GM19035 (cell line): ENCODE data around the gene MAGI2.
A peak's percentile ranks its signal among the peaks of the same experiment; 100 is the strongest.

Experiments used
- ATAC-seq: cut with Tn5 transposase; IDR thresholded peaks from one replicate; pipeline ENCODE4 v1.9.1; 2021; ENCODE audit not compliant: unreplicated experiment

The MAGI2 gene

DNA sequence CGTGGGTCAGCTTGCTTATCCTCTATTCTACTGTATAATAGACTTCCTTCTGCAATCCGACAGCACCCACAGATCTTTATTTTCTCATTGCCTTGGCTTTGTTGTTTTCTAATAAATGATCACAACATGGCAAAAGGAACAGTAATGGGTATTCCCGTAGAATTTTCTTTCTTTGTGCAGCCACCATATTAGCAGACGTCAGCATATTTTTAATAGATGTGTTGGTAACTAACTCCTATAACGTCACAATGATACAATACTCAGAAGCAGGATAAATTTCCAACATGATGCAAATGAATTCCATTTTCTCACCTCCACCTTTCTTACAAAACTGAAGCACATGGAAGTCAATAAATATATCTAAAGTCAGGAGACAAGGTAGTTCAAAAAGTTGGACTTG lies 617.6 kb downstream of the MAGI2 start:
- ATAC-seq: no peak

DNA sequence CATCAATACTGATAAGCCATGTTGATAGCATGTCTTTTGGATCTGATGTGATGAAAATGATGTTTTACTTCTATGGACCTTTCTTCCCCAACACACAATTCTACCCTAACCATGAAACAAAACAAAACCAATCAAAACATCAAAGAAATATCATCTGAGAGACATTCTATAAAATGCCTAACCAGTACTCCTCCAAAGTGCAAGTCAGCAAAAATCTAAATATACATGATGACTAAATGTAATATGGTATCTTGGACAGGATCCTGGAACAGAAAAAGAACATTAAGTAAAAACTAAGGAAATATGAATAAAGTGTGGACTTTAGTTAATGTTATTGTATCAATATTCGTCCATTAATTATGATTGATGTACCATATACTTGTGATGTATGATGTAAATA lies 625.1 kb downstream of the MAGI2 start:
- ATAC-seq: no peak

DNA sequence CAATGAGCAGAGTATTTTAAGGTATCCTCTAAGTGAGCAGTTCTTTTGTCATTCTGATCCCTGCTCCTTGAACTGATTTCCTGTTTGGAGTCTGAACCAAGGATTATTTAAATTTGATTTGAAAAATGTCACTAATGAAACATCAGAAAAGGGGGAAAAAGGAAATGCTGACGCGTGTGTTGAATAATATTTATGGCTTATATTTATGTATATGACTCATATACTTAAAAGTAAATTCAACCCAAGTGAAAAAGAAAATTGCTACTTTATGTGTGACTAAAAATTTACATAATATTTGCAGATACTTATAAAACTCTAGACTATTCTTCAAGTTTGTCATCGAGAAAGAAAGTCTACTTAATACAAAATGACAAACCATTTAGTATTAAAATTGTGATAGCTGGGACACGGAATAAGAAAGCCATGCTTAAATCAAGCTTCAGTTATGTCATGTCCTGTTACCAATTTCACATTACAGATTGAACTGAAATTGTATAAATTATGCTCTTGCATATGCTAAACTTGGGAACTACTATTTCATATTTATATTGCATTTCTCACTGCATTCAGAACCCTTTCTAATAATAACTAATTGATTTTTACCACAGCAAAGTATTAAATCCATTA lies 649.9 kb downstream of the MAGI2 start:
- no peak for ATAC-seq

DNA sequence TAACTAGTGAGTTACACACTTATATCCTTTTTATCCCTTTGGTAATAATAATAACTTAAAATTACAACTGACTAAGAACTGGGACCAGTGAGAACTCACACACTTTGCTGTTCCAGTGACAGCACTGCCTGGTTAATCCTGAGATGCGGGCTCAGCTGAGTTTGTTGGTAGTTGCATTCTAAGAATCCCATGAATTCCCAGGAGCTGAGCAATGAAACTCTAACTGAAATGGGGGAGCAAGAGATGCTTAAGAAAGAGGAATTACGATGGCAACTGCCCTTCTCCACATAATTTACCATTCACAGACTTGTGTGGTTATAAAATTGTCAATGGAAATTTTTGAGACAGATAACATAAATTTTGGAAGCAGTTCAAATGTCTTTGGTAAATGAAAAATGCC lies 659.4 kb downstream of the MAGI2 start:
- no peak for ATAC-seq

DNA sequence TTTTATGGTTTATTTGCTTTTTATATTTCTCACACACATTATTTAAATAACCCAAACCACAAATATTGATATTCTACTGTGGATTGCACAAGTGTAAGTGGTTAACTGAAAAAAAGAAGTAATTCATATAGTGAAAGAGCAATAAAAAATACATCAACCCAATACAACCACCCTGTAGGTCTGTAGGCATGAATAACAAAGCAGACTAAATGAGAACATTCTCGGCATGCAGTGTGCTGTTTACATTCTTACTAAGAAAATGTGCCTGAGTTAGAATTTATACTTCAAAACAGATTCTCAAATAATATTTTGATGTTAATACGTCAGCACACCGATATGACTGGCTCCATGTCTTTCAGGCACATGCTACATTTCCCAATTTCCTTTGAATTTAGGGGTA lies 660.8 kb downstream of the MAGI2 start:
- ATAC-seq: no peak

DNA sequence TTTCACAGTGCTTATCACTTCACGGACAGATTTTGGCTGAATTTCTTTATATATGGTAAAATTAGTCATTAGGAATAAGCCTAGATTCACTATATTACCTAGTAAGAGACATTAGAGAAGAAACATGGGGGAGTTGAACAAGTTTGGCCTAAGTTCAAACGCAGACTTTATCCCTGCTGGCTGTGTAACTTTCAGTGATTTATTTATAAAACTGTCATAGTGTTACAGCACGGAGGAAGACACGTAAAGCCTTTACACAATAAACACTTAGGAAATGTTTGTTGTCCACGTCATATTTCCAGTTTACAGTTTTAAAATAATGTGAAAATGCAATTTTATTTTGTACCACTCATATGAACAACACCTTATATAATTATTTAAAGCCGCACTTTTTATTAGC lies 661.5 kb downstream of the MAGI2 start:
- no peak for ATAC-seq

DNA sequence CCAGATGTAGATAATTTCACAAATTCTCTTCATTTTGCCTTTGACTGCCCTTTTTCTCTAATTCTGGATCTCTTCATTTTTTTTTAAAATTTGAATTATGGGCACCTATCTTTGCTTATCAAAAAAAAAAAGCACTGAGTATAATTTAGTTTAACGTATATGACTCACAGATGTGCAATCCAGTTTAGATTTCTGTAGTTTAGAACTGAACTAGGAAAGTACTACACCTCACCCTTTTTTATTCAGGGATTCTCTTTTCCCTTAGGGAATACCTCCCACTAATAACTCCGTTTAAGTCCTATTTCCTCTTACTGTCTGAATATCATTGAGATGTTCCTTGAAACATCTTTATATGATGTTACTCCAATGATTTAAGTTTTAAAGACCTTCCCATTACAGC lies 665.0 kb downstream of the MAGI2 start:
- no peak for ATAC-seq

DNA sequence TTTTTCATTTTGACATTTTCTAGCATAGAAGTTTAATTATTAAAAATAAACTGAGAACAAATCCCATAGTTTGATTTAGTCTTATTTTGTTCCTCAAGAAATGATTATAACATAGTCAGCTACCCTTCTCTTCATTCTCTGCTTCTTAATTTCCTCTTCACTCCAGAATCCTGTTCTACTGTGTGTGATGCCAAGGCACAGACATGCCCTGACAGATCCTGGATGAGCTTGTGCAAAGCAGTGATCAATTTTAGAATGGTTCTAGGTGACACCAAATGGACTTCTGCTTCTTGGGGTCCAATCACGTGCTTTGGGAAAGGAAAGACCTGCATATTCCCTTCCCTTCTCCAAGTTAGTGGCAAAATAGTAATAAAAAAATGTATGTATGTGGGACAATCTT lies 665.6 kb downstream of the MAGI2 start:
- ATAC-seq: no peak

DNA sequence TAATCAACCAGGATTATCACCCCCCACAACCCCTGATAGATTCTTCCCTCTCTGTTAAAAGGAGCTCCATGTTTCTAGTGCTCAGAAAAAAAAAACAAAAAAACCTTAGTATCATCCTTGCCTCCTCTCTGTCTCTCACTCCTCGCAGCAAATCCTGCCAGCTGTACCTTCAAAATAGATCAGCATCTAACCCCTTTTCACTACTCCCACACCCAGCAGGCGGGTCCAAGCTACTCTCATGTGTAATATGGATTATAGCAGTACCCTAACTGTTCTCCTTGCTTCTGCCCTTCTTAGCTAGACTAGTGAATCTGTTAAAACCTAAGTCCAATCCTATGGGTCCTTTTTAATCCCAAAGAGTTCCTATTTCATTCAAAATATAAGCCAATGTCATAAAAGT lies 667.4 kb downstream of the MAGI2 start:
- no peak for ATAC-seq

DNA sequence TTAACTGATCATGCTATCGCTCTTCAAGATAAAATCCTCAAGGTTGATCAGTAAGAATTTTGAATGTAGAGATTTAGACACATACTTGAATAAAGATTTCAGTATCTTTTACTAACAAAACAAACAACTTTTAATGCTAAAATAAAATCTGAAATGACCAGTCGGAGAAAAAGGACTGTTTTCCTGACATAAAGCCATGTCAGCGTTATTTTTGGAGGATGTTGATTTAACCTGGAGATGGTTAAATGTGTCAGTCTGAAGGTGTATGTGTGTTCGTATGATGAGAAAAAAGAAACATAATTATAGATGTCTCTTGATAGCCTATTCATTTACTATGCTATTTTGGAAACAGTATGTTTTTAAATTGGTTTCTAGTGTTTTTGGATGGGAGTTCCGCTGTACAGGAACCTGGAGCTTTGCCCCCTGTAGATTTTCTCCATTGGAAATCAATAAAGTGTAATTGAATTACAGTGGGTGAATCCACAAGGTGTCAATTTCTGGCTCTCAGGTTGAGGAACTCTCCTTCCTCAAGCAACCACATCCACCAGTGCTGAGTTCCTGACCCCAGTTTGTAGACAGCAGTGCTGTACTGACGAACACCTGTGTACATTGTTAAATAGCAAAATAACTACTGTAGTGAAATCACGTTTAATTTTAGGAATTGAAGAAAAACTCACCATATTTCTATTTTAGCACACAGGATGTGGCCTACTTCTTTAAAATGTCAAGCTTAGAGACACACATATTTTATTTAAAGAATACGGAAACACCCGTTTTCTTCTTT lies 670.1 kb downstream of the MAGI2 start:
- ATAC-seq: no peak

DNA sequence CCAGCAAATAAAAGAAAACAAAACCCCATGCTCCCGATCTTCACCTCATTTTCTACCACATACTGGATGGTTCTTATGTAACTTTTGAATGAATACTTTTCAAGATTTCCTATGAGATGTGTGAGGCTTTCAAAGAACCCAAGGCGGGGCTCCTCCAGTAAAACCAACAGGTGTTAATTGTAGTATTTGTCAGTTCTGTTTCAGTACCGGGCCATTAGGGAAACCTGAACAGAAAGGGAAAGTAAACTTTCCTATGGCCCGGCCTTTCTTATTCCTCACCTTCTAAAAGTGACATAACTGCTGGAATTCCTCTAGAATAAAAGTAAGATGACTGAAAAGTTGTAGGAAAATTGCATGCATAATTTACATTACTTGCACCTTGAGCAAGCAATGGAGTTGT lies 672.9 kb downstream of the MAGI2 start:
- no peak for ATAC-seq

DNA sequence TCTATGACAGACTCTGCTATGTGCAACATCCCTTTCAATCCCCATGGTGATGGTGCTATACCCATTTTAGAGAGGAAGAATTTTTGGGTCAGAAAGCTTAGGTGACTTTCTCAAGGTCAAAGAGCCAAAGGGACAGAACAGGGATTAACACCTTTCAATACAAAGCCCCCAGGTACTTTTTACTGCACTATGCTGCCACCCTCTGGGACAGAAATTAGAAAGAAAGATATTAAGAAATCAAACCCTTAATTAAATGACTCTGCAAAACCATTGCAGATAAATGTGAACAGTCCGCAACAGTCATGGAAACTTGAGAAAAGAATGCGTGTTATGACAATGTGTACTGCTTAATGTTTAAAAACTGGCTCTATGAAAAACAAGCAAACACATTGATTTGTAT lies 673.7 kb downstream of the MAGI2 start:
- ATAC-seq: no peak

DNA sequence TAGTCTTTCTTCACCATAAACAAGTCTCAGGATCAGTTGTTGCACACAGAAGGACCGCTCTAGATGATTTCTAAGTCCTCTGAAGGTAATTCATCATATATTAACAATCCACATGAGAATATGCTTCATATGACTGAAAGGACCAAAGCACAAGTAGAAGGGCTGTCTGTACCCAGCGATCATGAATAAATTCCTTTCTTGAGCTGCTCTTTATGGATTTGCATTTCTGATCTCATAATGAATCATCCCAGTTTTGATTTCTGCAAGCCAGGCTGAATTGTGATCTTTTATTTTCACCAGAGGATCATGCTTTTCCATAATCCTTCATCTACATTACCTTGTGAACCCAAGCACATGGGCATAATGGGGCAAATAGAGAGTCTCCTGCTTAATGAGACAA lies 675.6 kb downstream of the MAGI2 start:
- ATAC-seq: no peak

DNA sequence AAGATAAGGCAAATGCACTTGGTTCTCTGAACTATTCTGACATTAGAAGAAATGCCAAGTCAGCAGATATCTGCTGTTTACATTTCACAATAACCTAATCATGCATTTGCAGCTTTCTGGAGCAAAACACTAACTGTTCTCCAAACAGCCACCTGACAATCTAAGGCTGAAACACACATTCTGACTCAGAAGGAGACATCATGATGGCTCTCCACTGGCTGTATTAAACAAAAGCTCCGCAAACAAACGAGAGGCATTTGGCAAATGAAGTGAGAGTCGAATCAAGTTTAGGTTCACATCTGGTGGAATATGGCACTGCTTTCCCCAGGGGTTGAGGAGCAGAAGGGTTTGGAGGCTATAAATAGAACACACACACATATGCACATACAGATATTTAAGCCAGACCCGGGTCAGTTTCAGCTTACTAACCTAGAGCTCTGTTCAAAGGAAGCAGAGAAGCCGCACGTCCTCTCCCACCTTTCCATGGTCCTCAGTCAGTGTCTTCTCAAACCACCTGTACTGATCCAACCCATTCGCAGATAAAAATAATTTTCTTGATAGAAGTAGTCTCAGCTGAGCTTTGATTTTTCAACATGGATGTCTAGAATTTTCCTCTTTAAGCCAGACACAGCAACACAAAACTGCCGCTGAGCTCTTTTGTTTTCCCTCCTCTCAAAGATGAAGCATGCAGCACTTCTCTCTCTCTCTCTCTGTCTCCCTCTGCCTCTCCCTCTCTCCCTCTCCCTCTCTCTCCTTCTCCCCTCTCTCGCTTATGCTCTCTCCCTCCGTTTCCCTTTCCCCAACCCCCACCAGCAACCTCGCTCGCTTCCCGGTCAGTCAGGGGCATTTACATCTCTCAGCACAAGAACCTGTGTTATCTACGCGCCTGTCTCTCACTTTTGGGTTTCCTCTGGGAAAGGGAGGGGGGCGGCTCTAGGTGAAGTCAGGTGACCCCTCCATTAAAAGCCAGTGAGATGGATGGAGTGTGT lies 682.8 kb downstream of the MAGI2 start:
- ATAC-seq: no peak

DNA sequence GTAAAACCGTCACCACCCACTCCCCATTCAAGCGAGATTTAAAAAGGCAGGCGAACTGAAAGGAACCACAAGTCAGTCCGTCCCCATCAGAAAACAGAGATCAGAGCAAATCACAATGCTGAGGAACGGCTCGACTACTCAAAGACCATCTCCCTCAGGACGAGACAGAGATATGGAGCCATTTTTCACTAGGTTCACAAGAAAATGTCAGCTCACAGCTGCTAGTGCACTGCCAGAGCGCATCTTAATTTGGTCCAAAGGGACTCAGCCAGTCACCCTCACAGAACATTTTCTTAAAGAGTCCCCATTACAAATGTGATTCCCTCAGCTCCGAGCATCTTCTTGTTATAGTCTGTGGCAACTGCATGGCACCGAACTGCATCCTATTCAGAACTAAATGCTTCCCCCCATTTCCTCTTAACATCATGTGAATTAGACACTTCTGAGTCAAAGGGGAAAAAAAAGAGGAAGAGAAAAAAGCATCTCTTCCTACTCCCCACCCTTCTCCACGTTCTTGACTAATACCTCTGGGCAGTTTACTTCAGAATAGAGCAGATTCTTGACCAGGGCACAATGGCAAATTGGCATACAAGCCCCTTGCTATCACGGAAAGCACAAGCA lies 683.9 kb downstream of the MAGI2 start:
- ATAC-seq: peak; percentile 90

DNA sequence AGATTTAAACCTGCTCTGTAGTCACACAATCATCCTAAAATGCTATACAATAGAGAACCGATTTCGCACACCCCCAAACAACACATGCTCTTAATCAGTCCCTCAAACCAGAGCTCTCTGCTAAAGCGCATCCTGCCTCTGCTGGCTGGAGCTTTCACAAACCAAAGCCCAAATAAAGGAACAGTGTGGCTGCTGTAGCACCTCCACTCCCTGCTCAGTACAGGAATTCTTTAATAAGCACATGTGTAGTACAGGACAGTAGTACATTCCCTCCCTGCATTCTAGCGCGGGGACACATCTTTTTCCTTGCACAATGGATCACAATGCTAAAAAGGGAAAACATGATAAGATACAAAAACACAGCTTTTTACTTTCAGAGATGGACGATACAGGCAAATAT lies 684.6 kb downstream of the MAGI2 start:
- ATAC-seq: no peak

DNA sequence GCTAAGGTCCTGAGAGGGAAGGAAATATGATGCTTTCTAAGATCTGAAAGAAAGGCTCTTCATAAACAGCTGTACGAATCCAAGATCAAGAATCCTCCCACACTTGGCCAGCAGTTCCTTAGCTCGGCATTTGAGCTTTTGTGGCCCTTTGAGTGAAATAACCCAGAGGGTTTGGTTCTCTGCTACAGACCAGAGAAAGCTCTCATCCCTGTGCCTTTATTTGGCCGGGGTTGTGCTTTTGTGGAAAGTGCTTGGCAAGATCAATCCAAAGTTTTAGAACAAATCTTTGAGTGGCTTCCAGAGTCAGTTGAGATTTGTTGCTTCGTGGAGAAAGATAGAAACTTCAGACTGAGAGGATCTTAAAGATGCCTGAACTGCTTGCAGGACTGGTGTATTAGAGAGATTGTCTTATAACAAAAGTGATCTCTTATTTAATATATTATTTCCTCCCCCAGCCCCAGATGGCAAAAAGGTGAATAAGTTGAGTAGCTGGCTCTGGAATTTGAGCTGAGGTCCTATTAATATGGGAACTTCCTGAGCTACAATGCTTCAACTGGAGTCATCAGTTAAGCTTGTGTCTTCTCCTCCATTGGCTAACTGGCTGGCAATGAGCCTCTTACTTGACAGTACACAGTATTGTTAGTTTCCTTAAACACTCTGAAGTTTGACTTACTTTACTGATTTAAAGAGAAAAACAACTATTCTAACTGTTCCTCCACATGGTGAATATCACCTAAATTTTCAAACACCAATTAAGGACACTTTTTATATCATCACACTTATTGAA lies 687.3 kb downstream of the MAGI2 start:
- no peak for ATAC-seq

DNA sequence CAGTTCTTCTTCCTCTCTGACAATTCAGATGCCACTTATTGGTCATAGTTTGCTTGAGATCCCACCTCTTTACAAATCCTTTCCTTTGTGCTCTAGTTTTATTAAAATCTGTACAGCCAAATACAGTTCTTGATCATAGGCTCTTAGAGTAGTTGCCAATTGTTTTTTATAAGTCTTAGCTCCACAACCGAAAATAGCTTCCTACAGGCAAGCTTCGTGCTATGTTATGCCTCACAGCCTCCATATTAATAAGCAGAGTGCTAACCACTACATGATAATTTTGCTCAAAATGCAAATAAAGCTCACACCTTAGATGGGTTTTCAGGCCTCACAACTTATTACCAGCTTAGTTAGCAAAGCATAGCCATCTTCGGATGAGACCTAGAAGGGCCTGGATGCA lies 688.9 kb downstream of the MAGI2 start:
- ATAC-seq: no peak

DNA sequence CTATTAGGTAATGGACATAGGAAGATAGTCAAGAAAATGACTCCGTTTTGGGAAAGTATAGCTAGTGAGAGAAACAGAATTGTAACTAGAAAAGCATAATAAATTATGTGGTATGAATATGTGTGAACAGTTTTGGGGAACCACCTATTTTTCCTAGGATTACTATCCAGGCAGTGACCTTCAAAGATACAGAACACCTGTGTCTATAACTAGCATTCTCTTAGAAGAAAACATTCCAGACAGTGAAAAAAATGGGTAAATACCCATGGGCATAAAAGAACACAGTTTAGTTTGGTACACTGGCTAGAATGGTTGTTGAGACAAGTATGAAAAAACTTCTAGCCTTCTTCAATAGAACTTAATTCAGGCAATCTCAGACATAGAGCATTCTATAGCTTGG lies 690.8 kb downstream of the MAGI2 start:
- no peak for ATAC-seq

DNA sequence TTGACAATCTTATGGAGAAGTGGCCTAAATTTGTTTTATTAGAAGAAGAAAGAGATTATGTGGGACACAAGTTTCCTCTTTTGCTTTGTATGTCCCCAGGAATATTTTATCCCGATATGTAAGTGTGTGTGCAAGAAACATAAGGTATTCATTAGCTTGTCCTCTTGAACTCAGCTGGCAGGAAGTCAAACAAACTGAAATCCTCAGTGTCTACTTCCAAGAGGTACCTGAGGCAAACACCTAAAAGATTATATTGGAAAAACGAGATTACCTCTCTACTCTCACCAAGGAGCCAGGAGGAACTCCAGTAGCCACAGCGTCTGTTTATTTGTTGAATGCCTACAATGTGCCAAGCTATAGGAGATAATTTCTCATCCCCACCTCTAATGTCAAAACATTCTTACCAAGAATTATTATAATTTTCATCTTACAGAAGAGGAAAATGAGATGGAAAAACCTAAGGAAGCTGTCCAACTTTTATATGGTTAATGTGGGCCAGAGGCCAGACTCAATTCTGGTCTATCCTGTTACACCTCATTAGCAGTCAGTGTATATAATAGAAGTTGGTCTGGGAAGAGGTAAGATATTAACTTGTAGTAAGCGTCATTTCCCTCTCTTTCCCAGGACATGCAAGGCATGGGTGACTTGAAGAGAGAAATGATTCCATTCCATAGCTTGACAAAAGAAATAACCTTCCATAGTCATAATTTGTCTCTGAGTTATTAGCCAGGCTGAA lies 692.7 kb downstream of the MAGI2 start:
- ATAC-seq: no peak
